ENCODE results near the gene EIF2B4. TPM values are rescaled to one million over a fixed set of nuclear protein-coding genes. Genes with fewer than 3 reads are reported as not detected.
A peak's percentile ranks its signal among the peaks of the same experiment; 100 is the strongest.

EIF2B4 gene
- total and polyA plus RNA-seq, 2 of the 8 experiments (the other 6 are each of a cell fraction or from before 2014, with no cell fraction given): 60.0 to 63.2 TPM

- TF ChIP-seq CHD7 (IDR thresholded peaks at IDR 0.05; ENCODE audit: insufficient replicate concordance, low read length) (no peak), POLR2A (IDR thresholded peaks at IDR 0.05; ENCODE audit: control extremely low read depth in 1 of 2, low read depth in 2 of 2, low read length in 2 of 2) (peak in 1 of 2 experiments; percentile 37; a peak in 1 of 3 replicates), JUND (IDR thresholded peaks at IDR 0.05; ENCODE audit: low read length) (no peak), RFX5 (IDR thresholded peaks at IDR 0.05; ENCODE audit: borderline replicate concordance, low read depth, low read length) (no peak)
Measured at GRCh38 chr2:27323596-27324285, 46.4 kb downstream of the EIF2B4 start (continued).
